ENCODE results near the gene ODC1.

The ODC1 gene

DNA sequence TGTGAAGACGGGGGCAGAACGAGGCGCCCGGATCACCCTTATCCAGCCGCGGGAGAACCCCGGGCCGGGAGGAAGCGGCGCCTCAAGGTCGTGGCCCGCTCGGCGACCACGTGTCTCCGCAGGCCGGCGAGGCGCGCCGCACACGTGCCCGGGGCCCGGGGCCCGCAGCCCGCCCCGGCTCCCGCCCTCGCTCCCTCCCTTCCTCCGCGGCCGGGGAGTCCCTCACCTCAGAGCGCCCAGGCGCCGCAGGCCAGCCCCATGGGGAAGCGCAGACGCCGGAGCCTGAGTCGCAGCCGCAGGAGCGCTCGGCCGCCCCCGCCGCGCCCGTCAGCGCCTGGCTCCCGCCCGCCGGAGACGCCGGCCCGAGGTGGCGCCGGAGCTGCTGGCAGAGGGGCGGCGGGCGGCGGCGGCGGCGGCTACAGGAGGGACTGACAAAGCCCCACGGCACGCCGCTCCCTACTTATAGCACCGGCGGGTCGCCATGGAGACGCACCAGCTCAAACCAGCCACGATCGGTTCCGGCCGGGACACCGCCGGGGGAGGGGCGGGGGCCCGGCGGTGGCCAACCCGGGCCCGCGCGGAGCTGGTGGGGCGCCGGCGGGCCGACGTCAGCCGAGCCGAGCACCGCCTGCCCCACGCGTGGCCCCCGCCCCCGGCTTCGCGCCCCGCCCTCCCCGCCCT lies at the start of gene ODC1:
Gene ODC1 (minus strand): TSS at position 433 of the 681 bp plus-strand sequence. CDS start 3,295 bp downstream, outside the sequence.
- TF ChIP-seq GATA2 (IDR thresholded peaks at IDR 0.05; ENCODE audit: low read depth, low read length) = no peak
- no peak for TF ChIP-seq GATA3 (IDR thresholded peaks at IDR 0.05; ENCODE audit: low read depth, low read length)

DNA sequence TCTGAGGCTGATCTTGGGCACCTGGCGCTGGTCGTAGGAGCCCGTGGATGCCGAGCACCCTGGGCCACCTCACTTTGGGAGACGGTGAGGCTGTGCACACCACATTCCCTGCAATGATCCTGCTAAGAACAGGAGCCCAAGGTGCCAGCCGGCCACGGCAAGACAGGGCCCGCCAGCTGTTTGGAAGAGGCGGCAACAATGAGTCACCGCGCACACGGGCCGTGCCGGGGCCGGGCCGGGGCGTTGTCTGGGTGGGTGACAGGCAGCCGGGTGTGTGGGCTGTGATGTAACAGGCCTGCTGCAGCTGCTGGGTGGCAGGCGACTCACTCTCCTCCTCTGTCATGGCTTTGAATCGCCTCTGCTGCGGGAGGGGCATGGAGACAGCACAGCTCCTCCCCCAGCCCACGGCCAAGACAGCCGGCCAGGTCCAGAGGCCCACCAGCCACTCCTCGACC lies 49.7 kb upstream of the ODC1 start:
- TF ChIP-seq GATA3 (IDR thresholded peaks at IDR 0.05; ENCODE audit: low read depth, low read length) (no peak), GATA2 (IDR thresholded peaks at IDR 0.05; ENCODE audit: low read depth, low read length) (no peak)

DNA sequence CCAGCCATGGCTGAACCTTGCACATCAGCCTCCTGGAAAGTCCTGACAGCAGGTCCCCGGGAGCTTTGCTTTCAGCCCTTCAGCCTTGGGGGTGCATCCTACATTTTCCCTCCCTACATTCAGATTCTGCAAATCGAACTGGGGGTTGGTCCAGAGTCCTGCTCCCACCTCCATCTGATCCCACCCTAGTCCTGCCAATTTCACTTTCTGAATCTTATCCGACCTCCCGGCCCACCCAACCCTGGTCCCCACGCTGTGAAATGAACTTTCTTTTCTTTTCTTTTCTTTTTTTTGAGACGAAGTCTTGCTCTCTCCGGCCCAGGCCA lies 47.8 kb upstream of the ODC1 start:
- TF ChIP-seq GATA2 (IDR thresholded peaks at IDR 0.05; ENCODE audit: low read depth, low read length) = no peak
- TF ChIP-seq GATA3 (IDR thresholded peaks at IDR 0.05; ENCODE audit: low read depth, low read length) = no peak

DNA sequence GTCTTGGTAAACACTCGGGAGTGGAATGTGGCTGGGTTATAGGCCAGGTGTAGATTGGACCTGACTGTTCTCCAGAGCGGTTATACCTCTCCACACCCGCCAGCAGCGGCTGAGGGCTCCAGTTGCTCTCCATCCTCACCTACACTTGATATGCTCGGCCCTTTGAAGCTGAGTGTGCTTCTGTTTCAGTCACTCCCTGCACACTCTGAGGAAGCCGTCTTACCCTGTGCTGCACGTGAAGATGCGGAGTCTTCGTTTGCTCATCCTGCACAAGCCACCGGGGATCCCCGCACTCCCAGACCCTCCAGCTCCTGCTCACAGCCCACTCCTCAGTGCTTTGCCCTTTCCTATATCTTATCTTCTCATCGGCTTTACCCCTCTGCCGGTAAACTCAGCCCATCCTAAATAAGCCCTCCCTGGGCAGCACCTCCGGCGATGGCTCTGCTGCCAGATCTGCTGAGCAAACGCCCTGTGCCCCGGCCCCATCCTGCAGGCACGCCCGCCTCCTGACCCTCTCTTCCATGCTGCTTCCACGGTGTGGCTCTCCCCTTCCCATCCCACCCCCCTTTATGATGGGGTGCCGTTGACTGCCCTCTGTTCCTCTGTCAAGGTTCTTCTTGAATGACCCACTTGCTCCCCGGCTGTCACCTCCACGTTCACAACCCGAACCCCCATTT lies 47.3 kb upstream of the ODC1 start:
- TF ChIP-seq GATA3 (IDR thresholded peaks at IDR 0.05; ENCODE audit: low read depth, low read length) (no peak), GATA2 (IDR thresholded peaks at IDR 0.05; ENCODE audit: low read depth, low read length) (no peak)

DNA sequence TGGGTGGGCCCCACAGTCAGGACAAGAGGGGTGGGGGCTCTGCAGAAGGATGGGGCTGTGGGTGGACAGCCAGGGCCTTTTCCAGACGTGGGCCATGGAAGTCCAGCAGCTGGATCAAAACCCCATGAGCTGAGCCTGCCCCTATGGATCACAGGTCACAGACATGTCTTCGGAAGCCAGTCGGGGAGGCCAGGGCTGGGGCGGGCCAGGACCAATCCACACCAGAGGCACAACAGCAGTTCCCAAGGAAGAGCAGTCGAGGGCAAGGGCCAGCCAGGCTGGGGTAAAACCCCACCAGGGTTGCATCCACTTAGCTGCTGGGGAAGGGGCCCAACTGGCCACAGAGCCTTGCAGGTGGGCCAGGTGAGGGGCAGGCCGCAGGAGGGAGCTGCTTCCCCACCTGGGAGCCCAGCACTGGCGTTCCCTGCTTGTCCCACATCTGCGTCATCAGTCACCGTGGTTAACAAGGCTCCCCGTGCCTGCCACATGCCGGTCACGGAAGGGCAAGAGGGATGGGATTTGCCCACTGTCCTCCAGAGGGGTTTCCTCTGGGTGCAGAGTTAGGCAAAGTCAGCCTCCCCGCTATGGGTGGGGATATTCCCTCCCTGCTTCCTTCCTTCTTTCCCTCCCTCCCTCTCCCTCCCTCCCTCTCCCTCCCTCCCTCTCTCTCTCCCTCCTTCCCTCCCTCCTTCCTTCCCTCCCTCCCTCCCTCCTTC lies 46.4 kb upstream of the ODC1 start:
- TF ChIP-seq GATA2 (IDR thresholded peaks at IDR 0.05; ENCODE audit: low read depth, low read length) (no peak), GATA3 (IDR thresholded peaks at IDR 0.05; ENCODE audit: low read depth, low read length) (no peak)

GRCh38 chr2:10493634-10494281 lies 45.6 kb upstream of the ODC1 start:
- TF ChIP-seq GATA2 (IDR thresholded peaks at IDR 0.05; ENCODE audit: low read depth, low read length) = no peak
- TF ChIP-seq GATA3 (IDR thresholded peaks at IDR 0.05; ENCODE audit: low read depth, low read length) = no peak

GRCh38 chr2:10493075-10493633 lies 45.0 kb upstream of the ODC1 start:
- TF ChIP-seq GATA2 (IDR thresholded peaks at IDR 0.05; ENCODE audit: low read depth, low read length) (no peak), GATA3 (IDR thresholded peaks at IDR 0.05; ENCODE audit: low read depth, low read length) (no peak)

DNA sequence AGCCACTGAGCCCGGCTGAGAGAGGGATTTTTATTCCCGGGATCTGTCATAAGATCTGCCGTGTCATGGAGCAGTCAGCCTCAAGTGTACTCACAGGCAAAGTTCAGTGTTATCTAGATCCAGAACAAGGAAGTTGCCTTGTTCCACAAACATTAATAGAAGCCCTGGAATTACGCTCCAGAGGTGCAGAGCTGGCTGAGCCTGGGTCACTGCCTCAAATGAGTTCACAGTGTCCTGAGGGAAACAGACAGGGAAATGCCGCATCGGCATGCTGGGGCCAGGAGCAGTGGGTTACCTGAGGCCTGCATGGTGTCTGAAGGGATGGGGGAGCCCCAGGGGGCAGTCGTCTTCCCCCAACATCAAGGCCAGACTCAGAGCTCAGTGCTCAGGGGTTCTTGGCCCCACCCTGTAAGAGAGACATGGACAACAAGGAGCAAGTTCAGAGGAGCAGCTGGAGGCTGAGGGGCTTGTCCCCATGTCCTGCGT lies 42.7 kb upstream of the ODC1 start:
- TF ChIP-seq GATA2 (IDR thresholded peaks at IDR 0.05; ENCODE audit: low read depth, low read length) = no peak

- TF ChIP-seq GATA3 (IDR thresholded peaks at IDR 0.05; ENCODE audit: low read depth, low read length) (no peak), GATA2 (IDR thresholded peaks at IDR 0.05; ENCODE audit: low read depth, low read length) (no peak)
These were observed 41.9 kb upstream of the ODC1 start for GRCh38 chr2:10489842-10490555.

DNA sequence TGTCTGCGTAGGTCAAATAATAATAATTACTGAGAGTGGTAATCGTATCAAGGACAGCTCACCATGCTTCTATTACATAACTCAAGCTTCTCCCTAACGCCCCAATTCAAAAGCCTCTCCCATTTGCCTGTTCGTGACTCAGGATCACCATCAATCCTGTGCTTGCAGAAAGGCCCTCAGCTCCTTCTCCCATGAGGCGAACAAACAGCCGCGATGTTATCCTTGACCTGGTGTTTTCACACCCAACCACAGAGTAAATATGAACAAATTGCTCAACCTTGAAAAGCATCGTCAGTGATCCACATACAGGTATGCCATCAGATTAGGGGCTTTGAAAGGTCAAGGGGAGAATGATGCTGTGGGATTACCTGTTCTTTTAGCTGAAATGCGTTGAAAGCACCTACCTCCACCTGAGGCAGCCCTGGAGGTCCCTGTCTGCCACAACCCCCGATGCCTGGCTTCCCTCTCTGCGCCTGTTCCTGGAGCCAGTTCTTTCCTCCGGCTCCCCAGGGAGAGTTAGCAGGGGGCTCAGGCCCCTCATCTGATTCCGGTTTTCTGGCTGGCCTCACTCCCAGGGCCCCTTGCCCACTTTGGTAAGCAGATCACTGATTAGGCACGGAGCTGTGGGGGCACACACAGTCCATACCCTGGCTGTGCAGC lies 39.1 kb upstream of the ODC1 start:
- no peak for TF ChIP-seq GATA3 (IDR thresholded peaks at IDR 0.05; ENCODE audit: low read depth, low read length)
- TF ChIP-seq GATA2 (IDR thresholded peaks at IDR 0.05; ENCODE audit: low read depth, low read length) = no peak

DNA sequence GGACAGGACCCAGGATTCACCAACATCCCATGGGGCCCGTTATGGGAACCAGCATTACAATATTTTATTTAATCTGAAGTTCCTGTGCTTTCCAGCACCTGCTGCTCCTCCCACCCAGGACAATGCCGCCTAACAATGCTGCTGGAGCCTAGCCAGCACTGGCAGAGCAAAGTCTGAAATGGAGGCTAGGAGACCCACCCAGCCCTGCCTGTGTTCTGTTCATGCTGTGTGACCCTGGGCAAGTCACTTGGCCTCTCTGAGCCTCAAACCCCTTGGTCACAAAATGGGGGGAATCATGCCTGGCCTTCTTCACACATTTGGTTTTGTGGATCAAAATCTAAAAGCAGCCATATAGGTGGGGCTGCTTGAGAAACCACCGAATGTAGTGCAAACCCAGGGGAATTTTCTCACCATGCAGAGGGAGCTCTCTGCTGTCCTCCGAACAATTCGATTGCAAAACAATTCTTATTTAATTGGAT lies 38.5 kb upstream of the ODC1 start:
- TF ChIP-seq GATA2 (IDR thresholded peaks at IDR 0.05; ENCODE audit: low read depth, low read length) (no peak), GATA3 (IDR thresholded peaks at IDR 0.05; ENCODE audit: low read depth, low read length) (no peak)

- TF ChIP-seq GATA3 (IDR thresholded peaks at IDR 0.05; ENCODE audit: low read depth, low read length) = no peak
- no peak for TF ChIP-seq GATA2 (IDR thresholded peaks at IDR 0.05; ENCODE audit: low read depth, low read length)
These were observed 38.0 kb upstream of the ODC1 start for GRCh38 chr2:10486091-10486490.

DNA sequence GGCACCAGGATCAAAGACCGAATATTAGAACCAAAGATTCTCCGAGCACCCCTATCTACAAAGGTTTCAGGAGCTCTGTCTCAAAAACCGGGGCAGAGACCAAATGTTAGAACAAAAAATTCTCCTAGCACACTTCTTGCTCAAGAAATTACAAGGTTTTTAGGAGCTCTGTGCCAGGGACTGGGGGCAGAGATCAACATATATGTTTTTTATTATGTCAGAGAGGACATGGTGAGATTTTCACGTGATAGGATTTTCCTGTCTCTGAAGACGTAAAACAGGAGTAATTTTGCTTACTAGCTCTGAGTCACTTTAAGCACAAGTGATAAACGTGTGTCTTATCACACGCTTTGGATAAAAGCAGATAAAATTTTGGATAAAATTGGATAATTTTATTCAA lies 34.8 kb upstream of the ODC1 start:
- TF ChIP-seq GATA3 (IDR thresholded peaks at IDR 0.05; ENCODE audit: low read depth, low read length) (no peak), GATA2 (IDR thresholded peaks at IDR 0.05; ENCODE audit: low read depth, low read length) (no peak)

Data from SH-SY5Y (cell line).